HCT116 (cell line): ENCODE measurements around the gene RRH. TPM values are rescaled to one million over a fixed set of nuclear protein-coding genes. Genes with fewer than 3 reads are reported as not detected.

Experiments used
- ATAC-seq: fragments of 200-7000 bp; cut with Tn5 transposase; 2 replicates; pipeline ENCODE4 v1.9.1; 2020; ENCODE audit warnings: mild to moderate bottlenecking, moderate library complexity
- BruUV-seq: library from RNA; stranded (reverse); fragments of 400-500 nt; replicated peaks from 2 replicates; lab custom pipeline; 2021; lab: Mats Ljungman, UMichigan
- CTCF ChIA-PET: fragments of 300-600 bp; sonication (Branson Sonifier 250); formaldehyde crosslinking; loops from one replicate; lab custom pipeline; 2021; ENCODE audit warnings: antibody characterized with exemption; lab: Charles Lee
- POLR2A ChIA-PET: fragments of 300-600, 350-600 bp; sonication (Branson Sonifier 250); formaldehyde crosslinking; loops from one replicate; lab custom pipeline; 2021; ENCODE audit warnings: antibody characterized with exemption; lab: Charles Lee
- RAD21 ChIA-PET, 2 experiments: fragments of 300-600 bp; sonication (Branson Sonifier 250); formaldehyde crosslinking; loops; one replicate each; lab custom pipeline; 2023; ENCODE audit warnings: low total read pairs in 2 of 2; ENCODE audit not compliant: uncharacterized antibody in 2 of 2, unreplicated experiment in 2 of 2, low non-redundant PET in 1 of 2; lab: Charles Lee
- DNase-seq: peaks from one replicate; pipeline ENCODE4 v3.0.0-alpha.2; 2010; ENCODE audit warnings: low read depth, low spot score
- H2AFZ ChIP-seq: fragments of 200-600 bp; shearing (Covaris generic), sonication (generic); 2 replicates; pipeline ENCODE4 v1.6.1; 2017; ENCODE audit warnings: low read depth, mixed run types, mixed read lengths, antibody characterized with exemption, low read length; ENCODE audit not compliant: poor library complexity, severe bottlenecking
- H3K27ac ChIP-seq: 2 replicates; pipeline ENCODE4 v1.5.1; 2012; ENCODE audit warnings: low read depth, low read length
- H3K27me3 ChIP-seq: fragments of 200-600 bp; sonication (generic); 2 replicates; pipeline ENCODE4 v1.6.1; 2016; ENCODE audit warnings: mixed run types, low read length, mixed read lengths; ENCODE audit not compliant: insufficient read depth
- H3K36me3 ChIP-seq, 2 experiments: fragments of 200-500 bp in 1 of 2; fragments of 200-600 bp in 1 of 2; sonication (Bioruptor generic) in 1 of 2; sonication (generic) in 1 of 2; 2 replicates each; pipeline versions ENCODE4 v1.5.1 to v1.6.1; 2014 to 2016; ENCODE audit warnings: low read length in 2 of 2, inconsistent platforms in 1 of 2, mixed read lengths in 1 of 2, mixed run types in 1 of 2; ENCODE audit not compliant: insufficient read depth in 2 of 2, control insufficient read depth in 1 of 2
- H3K4me1 ChIP-seq, 2 experiments: fragments of 200-600 bp in 1 of 2; sonication (generic) in 1 of 2; 2 replicates each; pipeline versions ENCODE4 v1.5.1 to v1.6.1; 2012 to 2017; ENCODE audit warnings: low read length in 2 of 2, inconsistent platforms in 1 of 2, mild to moderate bottlenecking in 1 of 2, mixed read lengths in 1 of 2, mixed run types in 1 of 2, moderate library complexity in 1 of 2; ENCODE audit not compliant: insufficient read depth in 2 of 2, control insufficient read depth in 1 of 2
- H3K4me2 ChIP-seq: fragments of 200-600 bp; sonication (generic); 2 replicates; pipeline ENCODE4 v1.6.1; 2017; ENCODE audit warnings: mixed run types, low read length, mixed read lengths
- H3K4me3 ChIP-seq, 2 experiments: fragments of 200-600 bp in 1 of 2; sonication (generic) in 1 of 2; replicated peaks in 1 of 2; 2 replicates each; pipeline ENCODE4 v1.5.1; 2011 to 2016; ENCODE audit warnings: low read length in 2 of 2, control low read depth in 1 of 2, low read depth in 1 of 2, mild to moderate bottlenecking in 1 of 2, mixed read lengths in 1 of 2, mixed run types in 1 of 2
- H3K79me2 ChIP-seq: fragments of 200-600 bp; sonication (generic); 2 replicates; pipeline ENCODE4 v1.6.1; 2017; ENCODE audit warnings: mild to moderate bottlenecking, mixed run types, low read length, moderate library complexity, mixed read lengths; ENCODE audit not compliant: insufficient read depth
- H3K9ac ChIP-seq: fragments of 200-600 bp; sonication (generic); 2 replicates; pipeline ENCODE4 v1.6.1; 2016; ENCODE audit warnings: low read length, mixed read lengths
- H3K9me2 ChIP-seq: fragments of 200-600 bp; sonication (generic), shearing (Covaris generic); 2 replicates; pipeline ENCODE4 v1.6.1; 2017; ENCODE audit warnings: mixed run types, mild to moderate bottlenecking, moderate library complexity; ENCODE audit not compliant: insufficient read depth
- H3K9me3 ChIP-seq, 2 experiments: fragments of 200-500 bp in 1 of 2; fragments of 200-600 bp in 1 of 2; sonication (Bioruptor generic) in 1 of 2; sonication (generic) in 1 of 2; 2 replicates each; pipeline ENCODE4 v1.6.1; 2014 to 2017; ENCODE audit warnings: low read length in 2 of 2, mixed read lengths in 2 of 2, inconsistent platforms in 1 of 2, low read depth in 1 of 2, mild to moderate bottlenecking in 1 of 2, mixed run types in 1 of 2, moderate library complexity in 1 of 2; ENCODE audit not compliant: control insufficient read depth in 1 of 2, insufficient read depth in 1 of 2
- H4K20me1 ChIP-seq: fragments of 200-600 bp; sonication (generic), shearing (Covaris generic); 2 replicates; pipeline ENCODE4 v1.6.1; 2017; ENCODE audit warnings: mixed run types, mild to moderate bottlenecking, moderate library complexity; ENCODE audit not compliant: insufficient read depth
- ATF3 ChIP-seq: IDR thresholded peaks from 2 replicates; pipeline ENCODE4 v1.6.1; 2012
- EGR1 ChIP-seq: IDR thresholded peaks from 2 replicates; pipeline ENCODE4 v1.6.1; 2012; ENCODE audit warnings: low read depth
- EZH2 ChIP-seq: fragments of 200-600 bp; sonication (generic); IDR thresholded peaks from 2 replicates; pipeline ENCODE4 v1.6.1; 2017; ENCODE audit warnings: antibody characterized with exemption, mixed run types
- SIN3A ChIP-seq: IDR thresholded peaks from 2 replicates; pipeline ENCODE4 v1.6.1; 2012; ENCODE audit warnings: low read depth
- SP1 ChIP-seq: IDR thresholded peaks from 2 replicates; pipeline ENCODE4 v1.6.1; 2012; ENCODE audit warnings: low read depth
- YY1 ChIP-seq: IDR thresholded peaks from 2 replicates; pipeline ENCODE4 v1.6.1; 2011; ENCODE audit warnings: low read length, low read depth, moderate library complexity, mild to moderate bottlenecking; ENCODE audit not compliant: insufficient replicate concordance; ENCODE audit errors: extremely low read depth
- intact Hi-C: fragments of 100-400 bp; cut with micrococcal nuclease; formaldehyde crosslinking; loops from 2 replicates; pipeline ENCODE4 v1.10.0; 2022
- total RNA-seq: library from RNA; stranded (reverse); gene quantifications from one replicate; pipeline ENCODE4 v1.2.1, GENCODE V29; 2021; ENCODE audit not compliant: unreplicated experiment
- TF ChIP-seq, protein P1 (sequence below), 3 experiments: fragments of 200-600 bp in 1 of 3; sonication (generic) in 1 of 3; IDR thresholded peaks in 2 of 3; conservative IDR thresholded peaks in 1 of 3; 2 replicates each; pipeline ENCODE4 v1.5.1; 2012 to 2017; ENCODE audit warnings: low read depth in 2 of 3, low read length in 2 of 3, antibody characterized with exemption in 1 of 3, borderline replicate concordance in 1 of 3, control low read depth in 1 of 3, mild to moderate bottlenecking in 1 of 3, mixed read lengths in 1 of 3, mixed run types in 1 of 3, moderate library complexity in 1 of 3; ENCODE audit not compliant: insufficient read depth in 1 of 3

The RRH gene
- total RNA-seq, 1 experiment from 2014 or later: 0.42 TPM

DNA sequence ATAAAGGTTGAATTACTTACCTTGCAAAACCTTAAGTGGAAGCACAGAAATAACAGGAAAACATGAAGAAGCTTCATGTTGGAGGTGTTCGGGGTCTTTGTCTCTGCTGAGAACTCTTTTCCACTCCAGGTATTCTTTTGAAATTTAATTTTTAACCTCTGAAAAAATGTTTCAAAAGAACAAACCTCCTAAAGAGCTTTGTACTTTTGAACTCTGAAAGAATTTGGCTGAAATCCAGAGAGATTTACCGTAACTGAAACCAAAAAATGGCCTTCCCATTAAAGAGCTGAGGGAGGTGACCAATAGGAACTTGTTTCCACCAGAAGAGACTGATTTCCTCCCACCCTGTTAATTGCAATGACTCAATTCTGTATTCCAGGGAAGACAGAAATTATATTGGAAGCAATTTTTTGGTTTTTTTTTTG lies 25.9 kb upstream of the RRH start, which contains the start of gene CFI:
TSS of gene CFI (minus strand) at position 105 of the 425 bp plus-strand sequence. CDS start at position 77, 28 bp downstream.
- H4K20me1 ChIP-seq: no peaks in the 10 kb centered on the region
- CTCF ChIA-PET: no interaction called here
- no peak for ATAC-seq
- no peaks in the 10 kb centered on the region for H3K9me2 ChIP-seq
- H3K4me2 ChIP-seq: peak within 1 kb of the TSS; percentile 27; the same call in 1 of the 2 replicates
- POLR2A ChIA-PET: no interaction called here
- H3K4me3 ChIP-seq: no peak within 1 kb of the TSS
- intact Hi-C loops: loop anchor here (5.0 kb wide), 1 partner anchor 100 kb away; the partner anchor contains the start of gene CASP6
- RAD21 ChIA-PET: no interaction called here
- no peaks in the 10 kb centered on the region for H3K36me3 ChIP-seq
- TF ChIP-seq EZH2 (no peak), SP1 (no peak), EGR1 (no peak), ATF3 (no peak), YY1 (no peak), SIN3A (no peak)
- TF ChIP-seq, protein P1, sequence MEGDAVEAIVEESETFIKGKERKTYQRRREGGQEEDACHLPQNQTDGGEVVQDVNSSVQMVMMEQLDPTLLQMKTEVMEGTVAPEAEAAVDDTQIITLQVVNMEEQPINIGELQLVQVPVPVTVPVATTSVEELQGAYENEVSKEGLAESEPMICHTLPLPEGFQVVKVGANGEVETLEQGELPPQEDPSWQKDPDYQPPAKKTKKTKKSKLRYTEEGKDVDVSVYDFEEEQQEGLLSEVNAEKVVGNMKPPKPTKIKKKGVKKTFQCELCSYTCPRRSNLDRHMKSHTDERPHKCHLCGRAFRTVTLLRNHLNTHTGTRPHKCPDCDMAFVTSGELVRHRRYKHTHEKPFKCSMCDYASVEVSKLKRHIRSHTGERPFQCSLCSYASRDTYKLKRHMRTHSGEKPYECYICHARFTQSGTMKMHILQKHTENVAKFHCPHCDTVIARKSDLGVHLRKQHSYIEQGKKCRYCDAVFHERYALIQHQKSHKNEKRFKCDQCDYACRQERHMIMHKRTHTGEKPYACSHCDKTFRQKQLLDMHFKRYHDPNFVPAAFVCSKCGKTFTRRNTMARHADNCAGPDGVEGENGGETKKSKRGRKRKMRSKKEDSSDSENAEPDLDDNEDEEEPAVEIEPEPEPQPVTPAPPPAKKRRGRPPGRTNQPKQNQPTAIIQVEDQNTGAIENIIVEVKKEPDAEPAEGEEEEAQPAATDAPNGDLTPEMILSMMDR (IDR thresholded peaks at IDR 0.05 in 2 of 3, conservative IDR thresholded peaks at IDR 0.05 in 1 of 3; ENCODE audit: borderline replicate concordance in 1 of 3, insufficient read depth in 1 of 3, low read depth in 2 of 3, low read length in 2 of 3): no peak
- TF ChIP-seq, all 23 proteins: peak for 0
- BruUV-seq: no TSS peak
- H3K9ac ChIP-seq: no peak within 1 kb of the TSS
- H3K9me3 ChIP-seq: no peaks in the 10 kb centered on the region
- H3K27ac ChIP-seq: no peak within 1 kb of the TSS
- peak within 1 kb of the TSS; percentile 58 for H2AFZ ChIP-seq
- DNase-seq: no peak
- H3K4me1 ChIP-seq: peaks cover 0 to 5% of the 10 kb centered on the region in 2 experiments; a peak in 1 of 4 replicates
- no peaks in the 10 kb centered on the region for H3K79me2 ChIP-seq
- no peaks in the 10 kb centered on the region for H3K27me3 ChIP-seq
